ENCODE data around the gene AP4B1. TPM values are rescaled to one million over a fixed set of nuclear protein-coding genes. Genes with fewer than 3 reads are reported as not detected.

The AP4B1 gene
- total RNA-seq, 6 experiments from 2014 or later: 6.0 to 9.0 (median 7.0) TPM

- no peaks in the 10 kb centered on the region for H3K4me1 ChIP-seq
- ATAC-seq: no peak
- DNase-seq: no peak
- no peak overlapping the region for H3K4me3 ChIP-seq
- no peaks in the 10 kb centered on the region for H3K9me3 ChIP-seq
- no peaks in the 10 kb centered on the region for H3K27me3 ChIP-seq
- WGBS (ENCODE audit: insufficient coverage, low coverage, low lambda C conversion rate, missing lambda C conversion rate): 66% methylated on average over 3 of the region's 3 CpGs
- intact Hi-C loops (cut with DNase I): no loop called here
- no peak overlapping the region for H3K27ac ChIP-seq
- H3K36me3 ChIP-seq: no peaks in the 10 kb centered on the region
- TF ChIP-seq CTCF (IDR thresholded peaks at IDR 0.05) (no peak), POLR2A (IDR thresholded peaks at IDR 0.05) (no peak)
Measured at GRCh38 chr1:113858418-113858817, 46.2 kb downstream of the AP4B1 start.

GRCh38 chr1:113857776-113858175 is 46.8 kb downstream of the AP4B1 start:
- Histone ChIP-seq H3K9me3 (no peaks in the 10 kb centered on the region), H3K27me3 (no peaks in the 10 kb centered on the region), H3K4me1 (no peaks in the 10 kb centered on the region), H3K4me3 (no peak overlapping the region), H3K27ac (no peak overlapping the region), H3K36me3 (no peaks in the 10 kb centered on the region)
- intact Hi-C loops (cut with DNase I): no loop called here
- TF ChIP-seq CTCF (IDR thresholded peaks at IDR 0.05) (no peak), POLR2A (IDR thresholded peaks at IDR 0.05) (no peak)
- DNase-seq (no peak), ATAC-seq (no peak)
- WGBS (ENCODE audit: insufficient coverage, low coverage, low lambda C conversion rate, missing lambda C conversion rate): 54% methylated on average over 3 of the region's 3 CpGs

GRCh38 chr1:113856401-113856790 is 48.2 kb downstream of the AP4B1 start:
- Histone ChIP-seq H3K36me3 (no peaks in the 10 kb centered on the region), H3K4me1 (no peaks in the 10 kb centered on the region), H3K27me3 (no peaks in the 10 kb centered on the region), H3K27ac (no peak overlapping the region), H3K9me3 (no peaks in the 10 kb centered on the region), H3K4me3 (no peak overlapping the region)
- ATAC-seq: no peak
- DNase-seq: no peak
- TF ChIP-seq POLR2A (IDR thresholded peaks at IDR 0.05): no peak
- TF ChIP-seq CTCF (IDR thresholded peaks at IDR 0.05): no peak
- 89% methylated on average over 2 of the region's 2 CpGs for WGBS (ENCODE audit: insufficient coverage, low coverage, low lambda C conversion rate, missing lambda C conversion rate)
- intact Hi-C loops (cut with DNase I): no loop called here

- H3K27ac ChIP-seq: no peak overlapping the region
- no peaks in the 10 kb centered on the region for H3K4me1 ChIP-seq
- TF ChIP-seq POLR2A (IDR thresholded peaks at IDR 0.05) (no peak), CTCF (IDR thresholded peaks at IDR 0.05) (no peak)
- no peak overlapping the region for H3K4me3 ChIP-seq
- intact Hi-C loops (cut with DNase I): no loop called here
- H3K36me3 ChIP-seq: no peaks in the 10 kb centered on the region
- DNase-seq (no peak), ATAC-seq (no peak)
- no peaks in the 10 kb centered on the region for H3K9me3 ChIP-seq
- no peaks in the 10 kb centered on the region for H3K27me3 ChIP-seq
- WGBS (ENCODE audit: insufficient coverage, low coverage, low lambda C conversion rate, missing lambda C conversion rate): 80% methylated on average over 4 of the region's 4 CpGs
Measured at GRCh38 chr1:113855630-113856400, 48.8 kb downstream of the AP4B1 start.

Measured in right lobe of liver (tissue), 6 donors.